Immature natural killer cell (primary cell): Measurements from ENCODE around the gene HTT. TPM values are rescaled to one million over a fixed set of nuclear protein-coding genes. Genes with fewer than 3 reads are reported as not detected.
A peak's percentile ranks its signal among the peaks of the same experiment; 100 is the strongest.

ENCODE experiments used
- DNase-seq, 3 donors: peaks; one replicate each; pipeline ENCODE4 v3.0.0; 2022; ENCODE audit warnings: mixed read lengths in 1 of 3
- H3K27ac Mint-ChIP-seq, 6 donors: one replicate each; pipeline ENCODE4 v1.8.0; 2020; ENCODE audit warnings: mixed read lengths in 6 of 6, mild to moderate bottlenecking in 5 of 6, inconsistent platforms in 4 of 6, moderate library complexity in 3 of 6
- H3K27me3 Mint-ChIP-seq, 3 donors: one replicate each; pipeline ENCODE4 v1.8.0; 2020 to 2021; ENCODE audit warnings: low read depth in 3 of 3, mild to moderate bottlenecking in 3 of 3, mixed read lengths in 3 of 3, moderate library complexity in 3 of 3, inconsistent platforms in 1 of 3
- H3K36me3 Mint-ChIP-seq, 3 donors: one replicate each; pipeline ENCODE4 v1.8.0; 2020; ENCODE audit warnings: mixed read lengths in 3 of 3, inconsistent platforms in 2 of 3, mild to moderate bottlenecking in 2 of 3
- H3K4me1 Mint-ChIP-seq, 2 donors: one replicate each; pipeline ENCODE4 v1.8.0; 2020; ENCODE audit warnings: inconsistent platforms in 2 of 2, mild to moderate bottlenecking in 2 of 2, mixed read lengths in 2 of 2, moderate library complexity in 1 of 2
- H3K4me3 Mint-ChIP-seq, 5 donors: one replicate each; pipeline ENCODE4 v1.8.0; 2020; ENCODE audit warnings: mild to moderate bottlenecking in 5 of 5, mixed read lengths in 5 of 5, inconsistent platforms in 3 of 5, moderate library complexity in 3 of 5
- H3K9me3 Mint-ChIP-seq, 6 donors: one replicate each; pipeline ENCODE4 v1.8.0; 2020; ENCODE audit warnings: mild to moderate bottlenecking in 6 of 6, mixed read lengths in 6 of 6, inconsistent platforms in 4 of 6, moderate library complexity in 3 of 6
- polyA plus RNA-seq, 3 donors: library from polyadenylated mRNA; unstranded; fragments of 300-500 nt; fragmentation: Illumina TruSeq; gene quantifications; one replicate each; pipeline ENCODE4 v1.2.3, GENCODE V29; 2021

HTT gene
- polyA plus RNA-seq, 3 donors from 2014 or later = 5.3 to 16.9 (median 6.2) TPM

DNA sequence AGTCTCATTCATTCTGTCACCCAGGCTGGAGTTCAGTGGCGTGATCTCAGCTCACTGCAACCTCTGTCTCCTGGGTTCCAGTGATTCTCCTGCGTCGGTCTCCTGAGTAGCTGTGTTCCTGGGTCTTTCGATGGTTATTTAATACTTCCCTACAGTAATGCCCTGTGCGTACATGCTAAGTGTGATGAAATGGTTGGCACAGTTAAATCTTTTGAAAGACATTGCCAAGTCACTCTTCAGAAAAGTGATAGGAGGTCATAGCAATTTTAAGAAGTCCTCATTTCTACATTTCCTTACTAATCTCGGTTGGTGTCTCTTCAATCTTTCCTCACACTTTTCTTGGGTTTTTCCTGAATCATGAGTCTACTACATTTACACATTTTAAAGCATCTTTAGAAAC is 14.5 kb upstream of the HTT start:
- peaks cover 0 to 11% (median 3%) of the 10 kb centered on the region in 3 donors for H3K27me3 Mint-ChIP-seq
- H3K9me3 Mint-ChIP-seq = no peaks in the 10 kb centered on the region
- no peak for DNase-seq
- H3K4me1 Mint-ChIP-seq = peaks cover 0 to 2% of the 10 kb centered on the region in 2 donors
- peaks cover 4 to 22% (median 19%) of the 10 kb centered on the region in 3 donors for H3K36me3 Mint-ChIP-seq
- no peak overlapping the region for H3K4me3 Mint-ChIP-seq
- no peak overlapping the region for H3K27ac Mint-ChIP-seq

DNA sequence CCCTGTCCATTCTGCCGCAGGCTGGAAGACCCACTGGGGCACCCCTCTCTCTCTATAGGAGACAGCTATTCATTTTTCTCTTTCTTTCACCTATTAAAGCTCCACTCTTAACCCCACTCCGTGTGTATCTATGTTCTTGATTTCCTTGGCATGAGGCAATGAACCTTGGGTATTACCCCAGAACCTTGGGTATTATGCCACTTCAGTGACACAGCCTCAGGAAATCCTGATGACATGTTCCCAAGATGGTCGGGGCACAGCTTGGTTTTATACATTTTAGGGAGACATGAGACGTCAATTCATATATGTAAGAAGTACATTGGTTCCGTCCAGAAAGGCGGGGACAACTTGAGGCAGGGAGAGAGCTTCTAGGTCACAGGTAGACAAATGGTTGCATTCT is 13.5 kb upstream of the HTT start:
- Mint-ChIP-seq H3K27me3 (peaks cover 2 to 9% (median 3%) of the 10 kb centered on the region in 3 donors), H3K36me3 (peaks cover 8 to 17% (median 13%) of the 10 kb centered on the region in 3 donors), H3K4me1 (peaks cover 0 to 2% of the 10 kb centered on the region in 2 donors), H3K4me3 (no peak overlapping the region), H3K27ac (no peak overlapping the region), H3K9me3 (no peaks in the 10 kb centered on the region)
- no peak for DNase-seq

DNA sequence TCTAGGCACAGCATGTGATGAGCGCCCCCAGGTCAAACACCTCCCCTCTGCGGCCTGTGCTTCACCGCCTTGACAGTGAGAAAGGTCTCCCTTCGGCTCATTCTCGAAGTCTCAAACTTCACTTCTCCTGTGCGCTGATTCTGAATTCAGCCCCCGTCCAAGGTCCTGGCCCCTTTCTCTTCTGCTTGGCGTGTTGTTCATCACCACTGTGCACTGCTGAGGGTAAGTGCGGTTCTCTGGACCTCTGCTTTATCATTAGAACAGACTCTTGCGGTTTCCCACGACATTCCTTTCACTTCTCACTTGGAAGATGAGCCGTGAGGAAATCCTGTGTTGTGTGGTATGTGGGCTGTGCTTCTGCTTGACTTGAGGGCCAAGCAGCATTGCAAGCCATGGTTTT is 12.0 kb upstream of the HTT start:
- peaks cover 3 to 9% (median 3%) of the 10 kb centered on the region in 3 donors for H3K27me3 Mint-ChIP-seq

DNA sequence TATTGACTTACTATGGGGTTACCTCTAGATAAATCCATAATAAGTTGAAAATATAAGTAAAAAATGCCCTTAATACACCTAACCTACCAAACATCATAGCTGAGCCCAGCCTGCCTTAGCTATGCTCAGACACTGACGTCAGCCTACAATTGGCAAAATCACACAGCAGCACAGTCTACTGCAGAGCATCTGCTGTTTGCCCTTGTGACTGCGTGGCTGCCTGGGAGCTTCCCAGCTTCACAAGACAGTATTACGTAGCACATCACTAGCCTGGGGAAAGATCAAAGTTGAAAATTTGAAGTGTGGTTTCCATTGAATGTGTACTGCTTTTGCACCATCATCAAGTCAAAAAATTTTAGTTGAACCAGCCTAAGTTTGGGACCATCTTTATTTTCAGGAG is 8.9 kb upstream of the HTT start:
- H3K4me3 Mint-ChIP-seq = no peak overlapping the region
- peaks cover 0 to 2% of the 10 kb centered on the region in 2 donors for H3K4me1 Mint-ChIP-seq
- H3K36me3 Mint-ChIP-seq = peaks cover 4 to 18% (median 14%) of the 10 kb centered on the region in 3 donors
- H3K27ac Mint-ChIP-seq = peak overlapping the region in 1 of 6 donors; percentile 30
- DNase-seq = no peak
- no peaks in the 10 kb centered on the region for H3K9me3 Mint-ChIP-seq
- peaks cover 3 to 9% (median 4%) of the 10 kb centered on the region in 3 donors for H3K27me3 Mint-ChIP-seq

More for the DNA sequence above, 12.0 kb upstream of the HTT start:
- H3K36me3 Mint-ChIP-seq = peaks cover 4 to 16% (median 14%) of the 10 kb centered on the region in 3 donors
- H3K9me3 Mint-ChIP-seq = no peaks in the 10 kb centered on the region
- H3K4me1 Mint-ChIP-seq = peaks cover 0 to 2% of the 10 kb centered on the region in 2 donors
- DNase-seq = no peak
- H3K27ac Mint-ChIP-seq = no peak overlapping the region
- no peak overlapping the region for H3K4me3 Mint-ChIP-seq

DNA sequence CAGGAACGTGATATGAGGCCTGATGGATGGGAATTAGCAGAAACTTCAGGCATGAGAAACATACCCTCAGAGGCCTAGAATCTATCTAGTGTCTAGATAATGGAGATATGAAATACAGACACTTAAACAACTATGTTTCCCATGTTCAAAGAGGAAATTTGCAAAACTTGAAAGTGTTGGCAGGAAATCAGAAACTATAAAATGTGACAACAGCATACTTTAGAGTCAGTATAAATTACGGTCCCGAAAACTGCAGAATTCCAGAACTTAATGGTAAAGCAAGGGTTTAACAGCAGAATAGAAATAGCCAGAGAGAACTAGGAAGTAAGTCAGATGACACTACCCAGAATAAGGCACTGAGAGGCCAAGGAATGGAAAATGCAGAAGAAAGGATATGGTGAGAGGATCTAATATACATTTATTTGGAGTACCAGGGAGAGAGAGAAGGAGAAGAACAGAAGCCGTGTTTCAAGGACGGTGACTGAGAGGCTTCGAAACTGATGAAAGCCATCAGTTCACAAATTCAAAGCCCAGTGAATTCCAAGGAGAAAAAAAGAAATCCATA is 7.6 kb upstream of the HTT start:
- H3K4me3 Mint-ChIP-seq = no peak overlapping the region
- no peak for DNase-seq
- no peaks in the 10 kb centered on the region for H3K4me1 Mint-ChIP-seq
- no peaks in the 10 kb centered on the region for H3K9me3 Mint-ChIP-seq
- peaks cover 1 to 6% (median 4%) of the 10 kb centered on the region in 3 donors for H3K27me3 Mint-ChIP-seq
- H3K36me3 Mint-ChIP-seq = peaks cover 4 to 18% (median 14%) of the 10 kb centered on the region in 3 donors
- no peak overlapping the region for H3K27ac Mint-ChIP-seq

DNA sequence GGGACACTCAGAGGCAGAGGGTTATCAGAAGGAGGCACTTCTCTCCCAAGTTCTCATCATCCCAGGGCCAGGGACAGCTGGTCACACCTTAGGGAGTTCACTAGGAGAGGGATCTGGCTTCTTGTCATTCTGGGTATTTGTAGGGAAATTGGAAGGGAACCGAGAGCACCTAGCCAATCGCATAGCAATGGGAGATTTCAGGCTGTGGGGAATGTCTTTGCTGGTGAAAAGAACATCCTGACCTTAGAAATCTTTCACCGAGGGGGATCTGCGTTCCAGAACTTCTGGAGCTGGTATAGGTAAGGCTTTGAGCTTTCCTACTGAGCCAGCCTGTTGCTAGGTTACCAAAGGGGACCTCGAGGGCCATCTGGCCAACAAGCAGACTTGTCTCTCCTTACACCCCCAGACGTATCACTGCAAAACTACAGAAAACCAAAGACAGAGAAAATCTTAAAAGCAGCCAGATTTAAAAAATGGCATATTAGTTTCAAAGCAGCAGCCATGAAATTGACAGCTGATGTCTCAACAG is 6.9 kb upstream of the HTT start:
- Mint-ChIP-seq H3K9me3 (no peaks in the 10 kb centered on the region), H3K27me3 (peaks cover 1 to 5% (median 4%) of the 10 kb centered on the region in 3 donors), H3K36me3 (peaks cover 4 to 17% (median 12%) of the 10 kb centered on the region in 3 donors), H3K4me3 (no peak overlapping the region), H3K27ac (no peak overlapping the region), H3K4me1 (no peaks in the 10 kb centered on the region)
- no peak for DNase-seq

DNA sequence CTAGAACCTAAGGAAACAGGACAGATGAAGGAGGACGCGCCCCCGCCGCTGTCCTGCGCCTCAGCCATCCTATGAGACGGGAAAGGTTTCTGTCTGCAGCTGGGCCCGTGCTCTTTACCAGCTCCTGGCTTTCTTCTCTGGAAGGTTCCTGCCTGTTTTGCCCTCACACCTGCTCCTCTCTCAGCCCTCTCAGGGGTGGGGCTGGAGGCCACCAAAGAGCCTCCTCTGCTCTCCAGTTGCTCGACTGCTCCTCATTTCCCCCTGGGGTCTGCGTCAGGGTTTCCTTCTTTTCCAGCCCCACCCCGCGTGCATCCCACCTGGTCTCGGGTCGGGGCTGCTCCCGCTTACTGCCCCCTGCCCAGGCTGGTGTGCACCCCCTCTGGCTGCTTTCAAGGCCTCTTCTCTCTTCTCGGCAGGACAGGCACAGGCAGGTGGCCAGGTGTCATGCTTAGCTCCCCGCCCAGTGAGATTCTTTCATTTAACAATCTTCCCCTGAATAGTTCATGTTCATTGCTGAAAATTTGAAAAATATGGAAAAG is 4.8 kb upstream of the HTT start:
- H3K4me1 Mint-ChIP-seq = no peaks in the 10 kb centered on the region
- H3K27ac Mint-ChIP-seq = no peak overlapping the region
- DNase-seq = no peak
- peaks cover 4 to 11% (median 7%) of the 10 kb centered on the region in 3 donors for H3K36me3 Mint-ChIP-seq
- no peaks in the 10 kb centered on the region for H3K9me3 Mint-ChIP-seq
- H3K4me3 Mint-ChIP-seq = no peak overlapping the region
- peaks cover 0 to 7% (median 1%) of the 10 kb centered on the region in 3 donors for H3K27me3 Mint-ChIP-seq

DNA sequence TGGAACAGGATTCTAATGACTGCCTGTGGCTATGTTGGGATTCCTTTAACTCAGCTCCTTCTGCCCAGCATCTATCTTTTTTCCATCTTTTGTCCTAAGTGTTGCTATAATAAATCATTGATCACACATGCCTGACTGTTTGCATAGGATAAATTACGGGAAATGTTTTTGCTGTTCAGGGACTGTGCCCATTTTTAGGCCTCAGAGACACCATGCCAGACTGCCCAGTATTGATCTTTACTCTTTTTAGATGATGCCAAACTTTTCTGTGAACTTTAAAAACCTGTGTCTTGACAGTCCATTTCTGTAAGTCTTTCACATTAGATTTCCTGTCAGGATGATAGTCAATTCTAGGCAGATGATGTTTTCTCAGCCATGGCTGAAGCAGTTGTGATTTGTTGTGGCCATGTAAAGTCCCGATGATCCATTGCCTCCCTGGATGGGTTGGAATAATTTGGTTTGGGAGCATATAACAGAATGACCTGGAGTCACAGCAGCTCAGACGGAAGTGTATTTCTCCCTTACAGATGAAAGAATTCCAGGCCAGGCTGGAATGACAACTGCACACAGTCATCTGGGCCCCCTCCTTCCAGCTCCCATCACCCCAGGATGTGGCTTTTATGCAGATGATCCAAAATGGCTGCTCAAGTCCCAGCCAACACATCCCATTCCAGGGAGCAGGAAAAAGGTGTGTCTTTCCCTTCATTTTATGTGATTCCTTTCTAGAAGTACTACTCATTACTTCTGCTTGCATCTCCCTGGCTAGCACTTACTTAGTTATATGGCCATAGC is 3.6 kb upstream of the HTT start:
- peak overlapping the region in 2 of 6 donors; percentile 1 to 37 for H3K27ac Mint-ChIP-seq
- H3K4me1 Mint-ChIP-seq = peaks cover 9% of the 10 kb centered on the region in 2 donors
- H3K27me3 Mint-ChIP-seq = peaks cover 0 to 5% (median 1%) of the 10 kb centered on the region in 3 donors
- H3K36me3 Mint-ChIP-seq = peaks cover 0 to 11% (median 7%) of the 10 kb centered on the region in 3 donors
- no peaks in the 10 kb centered on the region for H3K9me3 Mint-ChIP-seq
- H3K4me3 Mint-ChIP-seq = no peak overlapping the region
- no peak for DNase-seq

DNA sequence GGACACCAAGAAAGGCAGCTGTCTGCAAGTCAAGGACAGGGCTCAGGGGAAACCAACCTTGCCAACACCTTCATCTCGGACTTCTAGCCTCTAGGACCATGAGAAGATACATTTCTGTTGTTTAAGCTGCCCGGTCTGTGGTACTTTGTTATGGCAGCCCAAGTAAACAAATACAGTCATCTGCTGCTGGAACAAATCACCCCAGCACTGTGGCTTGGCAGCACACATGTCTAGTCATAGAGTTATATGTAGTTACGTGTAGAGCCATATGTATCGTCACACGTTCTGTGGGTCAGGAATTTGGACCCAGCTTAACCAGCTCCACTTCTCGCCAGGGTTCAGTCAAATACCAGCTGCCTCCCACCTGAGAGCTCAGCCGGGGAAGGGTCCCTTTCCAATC is 2.7 kb upstream of the HTT start:
- H3K36me3 Mint-ChIP-seq = peaks cover 0 to 7% (median 4%) of the 10 kb centered on the region in 3 donors
- H3K27me3 Mint-ChIP-seq = peaks cover 0 to 5% (median 1%) of the 10 kb centered on the region in 3 donors
- peak overlapping the region in 4 of 5 donors; percentile 17 to 38 (median 27) for H3K4me3 Mint-ChIP-seq
- no peak for DNase-seq
- peaks cover 15 to 18% of the 10 kb centered on the region in 2 donors for H3K4me1 Mint-ChIP-seq
- no peaks in the 10 kb centered on the region for H3K9me3 Mint-ChIP-seq
- peak overlapping the region in 3 of 6 donors; percentile 17 to 41 (median 24) for H3K27ac Mint-ChIP-seq

DNA sequence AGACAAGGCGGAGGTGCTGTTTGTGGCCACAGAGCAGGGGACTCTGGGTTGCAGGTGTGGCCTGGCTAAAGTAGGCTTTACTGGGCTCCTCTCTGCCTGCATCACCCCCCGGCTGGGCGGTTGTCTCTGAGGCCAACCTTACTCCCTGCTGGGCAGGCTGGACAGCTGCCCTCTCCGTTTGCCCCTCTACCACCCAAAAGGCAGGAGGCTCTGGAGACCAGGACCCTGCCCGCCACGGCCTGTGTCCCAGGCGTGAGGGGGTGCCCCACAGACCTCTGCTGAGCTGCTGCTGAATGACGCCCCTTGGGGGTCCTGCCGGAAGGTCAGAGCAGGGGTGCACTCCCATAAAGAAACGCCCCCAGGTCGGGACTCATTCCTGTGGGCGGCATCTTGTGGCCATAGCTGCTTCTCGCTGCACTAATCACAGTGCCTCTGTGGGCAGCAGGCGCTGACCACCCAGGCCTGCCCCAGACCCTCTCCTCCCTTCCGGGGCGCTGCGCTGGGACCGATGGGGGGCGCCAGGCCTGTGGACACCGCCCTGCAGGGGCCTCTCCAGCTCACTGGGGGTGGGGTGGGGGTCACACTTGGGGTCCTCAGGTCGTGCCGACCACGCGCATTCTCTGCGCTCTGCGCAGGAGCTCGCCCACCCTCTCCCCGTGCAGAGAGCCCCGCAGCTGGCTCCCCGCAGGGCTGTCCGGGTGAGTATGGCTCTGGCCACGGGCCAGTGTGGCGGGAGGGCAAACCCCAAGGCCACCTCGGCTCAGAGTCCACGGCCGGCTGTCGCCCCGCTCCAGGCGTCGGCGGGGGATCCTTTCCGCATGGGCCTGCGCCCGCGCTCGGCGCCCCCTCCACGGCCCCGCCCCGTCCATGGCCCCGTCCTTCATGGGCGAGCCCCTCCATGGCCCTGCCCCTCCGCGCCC is 1.1 kb upstream of the HTT start:
- DNase-seq = no peak
- H3K36me3 Mint-ChIP-seq = peaks cover 0 to 4% (median 0%) of the 10 kb centered on the region in 3 donors
- H3K27me3 Mint-ChIP-seq = peaks cover 0 to 3% (median 1%) of the 10 kb centered on the region in 3 donors
- peak overlapping the region in 2 of 6 donors; percentile 20 to 40 for H3K27ac Mint-ChIP-seq
- no peaks in the 10 kb centered on the region for H3K9me3 Mint-ChIP-seq
- H3K4me1 Mint-ChIP-seq = peaks cover 20 to 32% of the 10 kb centered on the region in 2 donors
- H3K4me3 Mint-ChIP-seq = peak overlapping the region in 4 of 5 donors; percentile 48 to 94 (median 86)

DNA sequence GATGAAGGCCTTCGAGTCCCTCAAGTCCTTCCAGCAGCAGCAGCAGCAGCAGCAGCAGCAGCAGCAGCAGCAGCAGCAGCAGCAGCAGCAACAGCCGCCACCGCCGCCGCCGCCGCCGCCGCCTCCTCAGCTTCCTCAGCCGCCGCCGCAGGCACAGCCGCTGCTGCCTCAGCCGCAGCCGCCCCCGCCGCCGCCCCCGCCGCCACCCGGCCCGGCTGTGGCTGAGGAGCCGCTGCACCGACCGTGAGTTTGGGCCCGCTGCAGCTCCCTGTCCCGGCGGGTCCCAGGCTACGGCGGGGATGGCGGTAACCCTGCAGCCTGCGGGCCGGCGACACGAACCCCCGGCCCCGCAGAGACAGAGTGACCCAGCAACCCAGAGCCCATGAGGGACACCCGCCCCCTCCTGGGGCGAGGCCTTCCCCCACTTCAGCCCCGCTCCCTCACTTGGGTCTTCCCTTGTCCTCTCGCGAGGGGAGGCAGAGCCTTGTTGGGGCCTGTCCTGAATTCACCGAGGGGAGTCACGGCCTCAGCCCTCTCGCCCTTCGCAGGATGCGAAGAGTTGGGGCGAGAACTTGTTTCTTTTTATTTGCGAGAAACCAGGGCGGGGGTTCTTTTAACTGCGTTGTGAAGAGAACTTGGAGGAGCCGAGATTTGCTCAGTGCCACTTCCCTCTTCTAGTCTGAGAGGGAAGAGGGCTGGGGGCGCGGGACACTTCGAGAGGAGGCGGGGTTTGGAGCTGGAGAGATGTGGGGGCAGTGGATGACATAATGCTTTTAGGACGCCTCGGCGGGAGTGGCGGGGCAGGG is 568 bp downstream of the HTT start:
- peak overlapping the region; percentile 77 to 91 (median 82) for H3K27ac Mint-ChIP-seq
- peak overlapping the region; percentile 84 to 94 (median 87) for H3K4me3 Mint-ChIP-seq
- H3K27me3 Mint-ChIP-seq = peaks cover 0 to 3% (median 1%) of the 10 kb centered on the region in 3 donors
- H3K36me3 Mint-ChIP-seq = peaks cover 0 to 4% (median 0%) of the 10 kb centered on the region in 3 donors
- DNase-seq = peak; percentile 36 to 42 (median 39)
- H3K9me3 Mint-ChIP-seq = no peaks in the 10 kb centered on the region
- H3K4me1 Mint-ChIP-seq = peaks cover 25 to 43% of the 10 kb centered on the region in 2 donors

DNA sequence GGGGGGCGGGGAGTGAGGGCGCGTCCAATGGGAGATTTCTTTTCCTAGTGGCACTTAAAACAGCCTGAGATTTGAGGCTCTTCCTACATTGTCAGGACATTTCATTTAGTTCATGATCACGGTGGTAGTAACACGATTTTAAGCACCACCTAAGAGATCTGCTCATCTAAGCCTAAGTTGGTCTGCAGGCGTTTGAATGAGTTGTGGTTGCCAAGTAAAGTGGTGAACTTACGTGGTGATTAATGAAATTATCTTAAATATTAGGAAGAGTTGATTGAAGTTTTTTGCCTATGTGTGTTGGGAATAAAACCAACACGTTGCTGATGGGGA is 1.1 kb downstream of the HTT start:
- H3K27me3 Mint-ChIP-seq = peaks cover 0 to 3% (median 1%) of the 10 kb centered on the region in 3 donors
- no peak for DNase-seq
- H3K4me3 Mint-ChIP-seq = peak overlapping the region; percentile 83 to 88 (median 87)
- peaks cover 0 to 4% (median 0%) of the 10 kb centered on the region in 3 donors for H3K36me3 Mint-ChIP-seq
- H3K4me1 Mint-ChIP-seq = peaks cover 26 to 48% of the 10 kb centered on the region in 2 donors
- no peaks in the 10 kb centered on the region for H3K9me3 Mint-ChIP-seq
- peak overlapping the region in 5 of 6 donors; percentile 58 to 84 (median 81) for H3K27ac Mint-ChIP-seq
